GM18505 (cell line): ENCODE measurements around the gene MPO.

Experiments used
- ATAC-seq: cut with Tn5 transposase; IDR thresholded peaks from one replicate; pipeline ENCODE4 v1.9.1; 2021; ENCODE audit not compliant: unreplicated experiment
- POLR2A ChIP-seq: IDR thresholded peaks from 4 replicates; pipeline ENCODE4 v1.6.1; 2011; ENCODE audit warnings: borderline replicate concordance; ENCODE audit not compliant: insufficient read depth, insufficient read length; ENCODE audit errors: extremely low read depth

MPO gene

GRCh38 chr17:58289869-58290268 is 9.1 kb upstream of the MPO start:
- no peak for TF ChIP-seq POLR2A
- no peak for ATAC-seq

GRCh38 chr17:58285422-58285810 is 4.7 kb upstream of the MPO start:
- TF ChIP-seq POLR2A, result no peak

GRCh38 chr17:58284613-58285421 is 4.1 kb upstream of the MPO start:
- ATAC-seq, result no peak
- TF ChIP-seq POLR2A, result no peak

More at GRCh38 chr17:58285422-58285810, 4.7 kb upstream of the MPO start:
- ATAC-seq, result no peak

GRCh38 chr17:58283674-58284612 is 3.2 kb upstream of the MPO start:
- TF ChIP-seq POLR2A, result no peak
- ATAC-seq, result no peak

- TF ChIP-seq POLR2A, result no peak
- no peak for ATAC-seq
Observed at GRCh38 chr17:58282442-58282841, 1.7 kb upstream of the MPO start.

- TF ChIP-seq POLR2A, result no peak
- no peak for ATAC-seq
Observed at GRCh38 chr17:58281511-58282011, 826 bp upstream of the MPO start.

- ATAC-seq, result no peak
- TF ChIP-seq POLR2A, result no peak
Observed at GRCh38 chr17:58279736-58280479, 827 bp downstream of the MPO start.

- no peak for TF ChIP-seq POLR2A
- ATAC-seq, result no peak
Observed at GRCh38 chr17:58279016-58279711, 1.6 kb downstream of the MPO start.

- no peak for ATAC-seq
- TF ChIP-seq POLR2A, result no peak
Observed at GRCh38 chr17:58278661-58279015, 2.1 kb downstream of the MPO start.

GRCh38 chr17:58277802-58278595 is 2.7 kb downstream of the MPO start:
- no peak for TF ChIP-seq POLR2A
- no peak for ATAC-seq

GRCh38 chr17:58277107-58277801 is 3.5 kb downstream of the MPO start:
- TF ChIP-seq POLR2A, result no peak
- no peak for ATAC-seq
